GM12892 (cell line): ENCODE results near the gene L3HYPDH.

ENCODE experiments used
- POLR2A ChIP-seq: IDR thresholded peaks from 2 replicates; pipeline ENCODE4 v1.6.1; 2011; ENCODE audit warnings: low read depth, low read length, control low read depth
- POLR2AphosphoS5 ChIP-seq: IDR thresholded peaks from 2 replicates; pipeline ENCODE4 v1.6.1; 2011; ENCODE audit warnings: low read depth, low read length, control low read depth

DNA sequence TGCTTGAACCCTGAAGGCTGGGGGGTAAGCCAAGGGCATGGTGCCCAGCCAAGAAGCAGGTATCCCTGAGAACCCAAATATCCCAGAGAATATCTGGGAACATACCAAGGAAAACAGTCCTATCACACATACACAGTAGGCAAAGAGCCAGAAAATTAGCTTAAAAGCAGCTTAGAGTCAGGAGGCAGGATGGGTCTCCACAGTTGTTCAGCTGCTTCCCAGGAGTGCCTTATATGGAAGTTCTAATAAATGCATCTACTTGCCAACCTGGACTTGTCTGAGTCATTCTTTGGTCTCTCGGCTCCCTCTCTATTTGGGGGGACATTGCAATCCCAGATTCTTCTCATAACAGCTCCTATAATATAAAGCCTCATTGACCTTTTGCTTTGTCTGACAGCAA, 10.0 kb downstream of the L3HYPDH start:
- no peak for TF ChIP-seq POLR2AphosphoS5
- TF ChIP-seq POLR2A = no peak
